GM19324 (cell line): ENCODE results near the gene TM7SF2.
"Not testable (repeated sequence)": the region's sequence is repeated elsewhere in the genome, so short reads cannot be mapped to it uniquely, and the experiment has no call there.

Experiments used
- ATAC-seq: cut with Tn5 transposase; IDR thresholded peaks from one replicate; pipeline ENCODE4 v1.9.1; 2021; ENCODE audit warnings: mild to moderate bottlenecking, moderate library complexity; ENCODE audit not compliant: unreplicated experiment, low FRiP score

TM7SF2 gene

DNA sequence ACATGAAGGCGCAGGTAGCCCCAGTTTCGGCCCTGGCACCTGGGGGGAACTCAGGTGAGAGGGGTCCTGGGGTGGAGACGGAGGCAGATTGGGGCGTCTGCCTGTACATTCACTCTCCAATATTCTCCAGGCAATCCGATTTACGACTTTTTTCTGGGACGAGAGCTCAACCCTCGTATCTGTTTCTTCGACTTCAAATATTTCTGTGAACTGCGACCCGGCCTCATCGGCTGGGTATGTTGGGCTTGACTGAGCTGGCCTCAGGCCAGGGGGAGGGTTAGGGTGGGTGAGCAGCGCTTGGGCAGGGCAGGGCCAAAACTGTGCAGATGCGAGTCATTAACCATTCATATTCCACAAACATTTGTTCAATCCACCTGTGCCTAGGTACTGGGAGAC is 1.7 kb downstream of the TM7SF2 start:
- ATAC-seq: no peak

- no peak for ATAC-seq
Measured at GRCh38 chr11:65113839-65114238, 2.2 kb downstream of the TM7SF2 start.

- no peak for ATAC-seq
Measured at GRCh38 chr11:65114538-65115171, 3.0 kb downstream of the TM7SF2 start.

DNA sequence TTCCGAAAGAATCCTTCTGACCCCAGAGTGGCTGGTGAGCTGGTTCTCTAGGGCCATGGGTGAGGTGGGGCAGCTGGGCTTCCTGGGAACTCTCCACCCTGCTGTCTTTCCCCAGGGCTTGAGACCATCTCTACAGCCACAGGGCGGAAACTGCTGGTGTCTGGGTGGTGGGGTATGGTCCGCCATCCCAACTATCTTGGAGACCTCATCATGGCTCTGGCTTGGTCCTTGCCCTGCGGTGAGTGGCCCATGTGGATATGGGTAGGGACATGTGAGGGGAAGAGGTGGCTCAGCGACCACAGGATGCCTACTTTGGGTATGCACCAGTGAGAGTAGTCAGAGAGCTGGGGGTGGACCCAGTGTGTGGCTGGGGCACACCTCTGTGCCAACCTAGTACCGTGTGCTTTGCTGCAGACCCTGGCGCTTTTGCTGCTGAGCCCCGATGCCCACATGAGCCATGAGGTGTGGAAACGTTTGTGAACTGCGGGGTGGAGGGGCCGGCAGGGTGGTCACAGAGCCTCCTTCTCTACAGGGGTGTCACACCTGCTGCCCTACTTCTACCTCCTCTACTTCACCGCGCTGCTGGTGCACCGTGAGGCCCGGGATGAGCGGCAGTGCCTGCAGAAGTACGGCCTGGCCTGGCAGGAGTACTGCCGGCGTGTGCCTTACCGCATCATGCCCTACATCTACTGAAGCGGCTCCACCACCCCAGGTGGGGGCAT is 3.9 kb downstream of the TM7SF2 start:
- ATAC-seq: no peak

DNA sequence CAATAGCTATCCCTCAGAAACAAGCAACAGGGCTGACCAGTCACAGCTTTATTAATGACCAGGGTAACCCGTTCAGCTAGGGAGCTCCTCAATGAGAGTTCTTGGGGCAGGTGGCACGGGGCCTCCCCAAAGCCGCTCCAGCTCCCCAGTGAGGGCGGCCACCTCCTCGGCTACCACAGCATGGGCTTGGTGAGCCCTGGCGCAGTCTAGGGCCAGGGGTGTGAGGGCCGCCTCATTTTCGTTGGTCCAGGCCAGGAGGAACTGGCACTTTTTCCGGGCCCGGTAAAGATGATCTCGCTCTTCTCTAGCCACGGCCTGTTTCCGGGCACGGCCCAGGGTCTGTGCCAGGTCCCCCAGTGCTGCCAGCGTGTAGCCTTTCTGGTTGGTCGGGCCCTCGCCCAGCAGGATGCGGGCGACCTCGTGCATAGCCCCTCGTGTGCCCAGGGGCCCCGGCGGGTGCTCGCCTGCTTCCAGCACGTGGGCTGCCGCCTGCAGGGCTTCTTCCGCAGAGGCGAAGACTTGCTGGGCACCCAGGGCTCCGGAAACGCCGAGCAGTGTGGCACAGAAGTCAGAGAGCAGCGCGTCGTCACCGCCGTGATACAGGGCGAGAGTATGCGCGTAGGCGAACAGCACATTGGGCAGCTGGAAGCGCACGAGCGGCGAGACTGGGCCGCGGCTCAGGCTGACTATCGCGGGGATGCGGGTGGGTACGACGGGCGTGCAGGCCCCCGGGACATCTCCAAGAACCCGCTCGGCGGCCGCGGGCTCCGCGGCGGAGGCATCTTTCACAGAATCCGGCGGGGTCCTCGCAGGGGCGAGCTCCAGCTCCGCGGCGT is 4.9 kb downstream of the TM7SF2 start:
- ATAC-seq: peak; percentile 3

DNA sequence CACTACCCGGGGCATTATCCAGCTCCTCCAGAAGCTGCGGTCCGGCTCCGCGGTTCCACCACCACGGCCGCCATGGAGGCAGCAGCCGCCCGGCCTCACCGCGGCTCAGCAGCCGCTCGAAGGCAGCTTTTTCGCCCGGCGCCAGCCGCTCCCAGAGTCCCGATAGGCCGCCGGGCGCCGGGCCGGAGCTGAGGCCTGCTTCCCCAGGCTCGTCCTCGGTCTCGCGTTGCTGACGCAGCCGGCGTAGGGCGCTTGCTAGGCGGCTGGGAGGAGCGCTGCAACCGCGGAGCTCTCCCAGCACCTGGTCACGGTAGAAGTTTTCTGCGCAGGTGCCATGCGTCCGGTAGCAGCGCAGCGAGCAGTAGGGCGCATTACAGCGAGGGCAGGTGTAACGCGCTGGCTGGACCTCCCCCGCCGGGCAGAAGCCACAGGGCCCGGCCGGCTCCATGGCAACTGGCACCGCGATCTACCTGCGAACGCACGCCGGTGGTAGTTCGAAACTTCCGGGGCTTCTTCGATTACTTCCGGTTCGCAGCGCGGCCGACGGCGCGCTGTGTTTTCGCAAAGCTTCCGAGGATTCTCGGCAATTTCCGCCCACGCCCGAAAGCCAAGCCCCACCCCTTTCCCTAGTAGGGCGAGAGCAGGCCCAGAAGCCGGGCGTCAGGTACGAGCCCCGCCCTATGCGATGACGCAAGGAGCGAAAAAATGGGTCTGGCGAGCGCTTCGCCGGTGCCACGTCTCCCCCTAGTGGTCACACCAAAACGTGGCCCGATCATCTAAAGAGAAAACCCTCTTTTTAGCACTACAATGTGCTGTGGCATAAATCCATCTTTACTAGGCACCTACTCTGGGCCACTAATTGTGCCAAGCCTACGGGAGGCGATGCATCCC is 5.8 kb downstream of the TM7SF2 start, which contains the start of gene ZNHIT2:
Gene ZNHIT2, minus strand, starts transcription at position 496 of the 891 bp plus-strand sequence. Its CDS starts 48 bp downstream, at position 448.
- ATAC-seq: peak; percentile 71

- ATAC-seq: no peak
Measured at GRCh38 chr11:65118097-65118837, 6.6 kb downstream of the TM7SF2 start.

GRCh38 chr11:65118891-65119669 is 7.4 kb downstream of the TM7SF2 start:
- not testable (repeated sequence) for ATAC-seq

DNA sequence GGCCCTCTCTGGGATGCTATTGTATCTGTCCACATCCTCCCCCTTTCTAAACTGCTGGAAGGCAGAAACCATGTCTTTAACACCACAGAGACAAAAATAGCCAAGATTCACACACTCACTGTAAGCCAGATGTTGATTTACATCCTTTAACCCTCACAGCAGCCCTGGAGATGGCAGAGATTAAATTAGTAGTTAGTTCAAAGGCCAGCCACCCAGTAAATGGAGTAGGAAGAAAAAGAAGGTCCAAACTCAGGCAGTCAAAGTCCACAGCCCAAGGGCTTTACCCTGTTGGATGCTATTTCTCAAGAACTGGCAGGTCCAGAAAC is 8.0 kb downstream of the TM7SF2 start:
- no peak for ATAC-seq

DNA sequence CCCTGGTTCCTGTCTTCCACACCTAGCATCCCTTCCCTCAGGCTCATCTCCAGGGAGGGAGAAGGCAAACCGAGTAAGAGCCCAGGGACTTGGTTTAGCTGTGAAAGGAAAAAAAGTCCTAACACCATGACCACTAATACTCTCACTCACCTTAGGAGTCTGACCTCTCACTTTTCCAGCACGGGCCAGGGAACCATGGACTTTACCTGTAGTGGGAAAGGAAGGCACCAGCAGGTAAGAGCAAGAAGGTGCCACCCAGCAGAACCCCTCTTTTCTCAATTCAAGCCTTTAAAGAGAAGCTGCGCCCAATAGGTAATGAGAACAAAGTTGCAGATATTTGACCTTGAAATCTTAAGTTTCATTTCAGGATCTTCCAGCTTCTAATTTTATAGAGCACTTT is 9.2 kb downstream of the TM7SF2 start:
- no peak for ATAC-seq

GRCh38 chr11:65121447-65121864 is 9.8 kb downstream of the TM7SF2 start:
- ATAC-seq: no peak

GRCh38 chr11:65121865-65122696 is 10.4 kb downstream of the TM7SF2 start, which contains the start of the genes FAU and MRPL49:
Gene FAU (minus strand): TSS chr11:65122134. CDS start chr11:65121813, 321 bp downstream.
Gene MRPL49 (plus strand): TSS chr11:65122321. CDS start chr11:65122347, 26 bp downstream.
- peak; percentile 65 for ATAC-seq

DNA sequence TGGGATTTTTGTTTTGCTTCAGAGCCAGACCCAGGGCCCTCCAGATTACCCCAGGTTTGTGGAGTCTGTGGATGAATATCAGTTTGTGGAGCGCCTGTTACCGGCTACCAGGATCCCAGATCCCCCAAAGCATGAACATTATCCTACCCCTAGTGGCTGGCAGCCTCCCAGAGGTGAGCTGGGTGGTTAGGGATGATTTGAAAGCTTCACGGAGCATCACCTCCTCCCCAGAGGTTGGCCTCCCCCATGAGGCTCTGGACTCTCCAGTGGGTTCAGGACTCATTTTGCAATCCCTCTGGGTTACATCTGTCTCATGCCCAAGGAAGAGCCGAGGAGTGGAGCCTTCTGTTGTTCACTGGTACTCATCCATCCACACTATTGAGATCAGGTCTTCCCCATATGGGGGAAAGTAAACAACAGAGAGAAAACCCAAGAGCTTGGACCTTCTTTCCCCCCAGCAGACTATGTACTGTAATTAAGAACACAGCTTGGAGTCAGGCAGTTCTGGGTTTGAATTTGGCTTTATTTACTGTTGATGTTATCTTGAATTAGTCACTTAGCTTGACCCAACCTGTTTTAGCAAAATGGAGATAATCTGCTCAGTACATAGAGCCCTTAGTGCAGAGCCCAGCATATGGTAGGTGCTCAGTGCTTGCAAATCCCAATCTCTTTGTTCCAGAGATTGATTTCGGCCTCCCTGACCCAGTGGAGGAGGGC is 13.0 kb downstream of the TM7SF2 start:
- no peak for ATAC-seq

- ATAC-seq: no peak
Measured at GRCh38 chr11:65125197-65126056, 13.8 kb downstream of the TM7SF2 start.

DNA sequence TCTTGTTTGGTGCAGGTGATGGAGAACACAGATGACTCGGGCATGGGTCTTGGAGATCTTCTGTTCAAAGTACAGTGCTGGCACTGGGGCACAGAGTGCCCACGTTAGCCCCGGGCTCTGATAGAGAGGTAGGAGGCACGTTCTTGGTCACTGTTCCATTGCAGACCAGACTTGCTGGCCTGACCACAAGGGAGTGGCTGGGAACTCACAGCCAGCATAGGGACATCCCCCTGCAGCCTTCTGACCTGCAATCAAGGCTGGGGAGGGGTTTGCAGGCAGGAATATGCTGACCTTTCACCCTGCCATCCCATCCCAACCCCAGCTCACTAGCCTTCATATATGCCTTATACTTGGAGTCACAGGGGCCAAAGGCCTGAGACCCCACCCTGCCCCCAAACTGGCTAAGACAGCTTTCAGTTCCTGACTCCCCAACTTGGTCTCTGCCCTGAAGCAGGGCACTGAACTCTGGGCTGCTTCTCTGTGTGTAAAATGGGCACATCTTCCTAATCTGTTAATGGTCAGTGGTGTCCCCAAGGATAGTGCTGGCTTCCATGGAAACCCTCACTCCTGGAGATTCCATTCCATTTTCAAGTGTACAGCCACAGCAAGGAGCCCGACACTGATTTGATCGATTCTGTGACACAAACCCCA is 15.1 kb downstream of the TM7SF2 start:
- ATAC-seq: no peak
